ENCODE measurements around the gene SLC29A1. TPM values are rescaled to one million over a fixed set of nuclear protein-coding genes. Genes with fewer than 3 reads are reported as not detected.

SLC29A1 gene
- total RNA-seq, 1 experiment from 2014 or later, result 54.7 TPM

GRCh38 chr6:44271406-44271723 is 48.0 kb downstream of the SLC29A1 start:
- no peaks in the 10 kb centered on the region for H3K79me2 ChIP-seq (ENCODE audit: low read length)
- CTCF ChIA-PET, result no interaction called here
- no peak overlapping the region for H3K9ac ChIP-seq (ENCODE audit: low read length)
- no peaks in the 10 kb centered on the region for H3K4me1 ChIP-seq (ENCODE audit: insufficient read depth, low read length)
- ATAC-seq (no peak), DNase-seq (no peak)
- H3K36me3 ChIP-seq (ENCODE audit: low read depth, low read length), result no peaks in the 10 kb centered on the region
- peaks cover 33% of the 10 kb centered on the region for H3K27me3 ChIP-seq (ENCODE audit: low read length)
- no peaks in the 10 kb centered on the region for H3F3A ChIP-seq (ENCODE audit: low read length, unreplicated experiment)
- no peaks in the 10 kb centered on the region for H3K9me2 ChIP-seq (replicated peaks; ENCODE audit: low read length)
- no peaks in the 10 kb centered on the region for H4K20me1 ChIP-seq (ENCODE audit: low read length)
- no peak overlapping the region for H3K4me3 ChIP-seq (ENCODE audit: low read length)
- intact Hi-C loops (cut with micrococcal nuclease), result no loop called here
- no peak overlapping the region for H3K27ac ChIP-seq (ENCODE audit: low read length)
- no peaks in the 10 kb centered on the region for H3K9me3 ChIP-seq (ENCODE audit: low read length)
- BruUV-seq (replicated peaks), result no TSS peak
- H2AFZ ChIP-seq (ENCODE audit: low read length), result no peak overlapping the region
- POLR2A ChIA-PET (ENCODE audit: unreplicated experiment), result interaction anchor here (0.6 kb wide), 1 partner anchor 66 kb away, joined by 5 read pairs; no protein-coding TSS in a partner anchor
- TF ChIP-seq EZH2 (IDR thresholded peaks at IDR 0.05; ENCODE audit: low read length, unreplicated experiment) (no peak), EZH2phosphoT487 (IDR thresholded peaks at IDR 0.05; ENCODE audit: borderline replicate concordance, low read length) (no peak)
- TF ChIP-seq, protein P1, sequence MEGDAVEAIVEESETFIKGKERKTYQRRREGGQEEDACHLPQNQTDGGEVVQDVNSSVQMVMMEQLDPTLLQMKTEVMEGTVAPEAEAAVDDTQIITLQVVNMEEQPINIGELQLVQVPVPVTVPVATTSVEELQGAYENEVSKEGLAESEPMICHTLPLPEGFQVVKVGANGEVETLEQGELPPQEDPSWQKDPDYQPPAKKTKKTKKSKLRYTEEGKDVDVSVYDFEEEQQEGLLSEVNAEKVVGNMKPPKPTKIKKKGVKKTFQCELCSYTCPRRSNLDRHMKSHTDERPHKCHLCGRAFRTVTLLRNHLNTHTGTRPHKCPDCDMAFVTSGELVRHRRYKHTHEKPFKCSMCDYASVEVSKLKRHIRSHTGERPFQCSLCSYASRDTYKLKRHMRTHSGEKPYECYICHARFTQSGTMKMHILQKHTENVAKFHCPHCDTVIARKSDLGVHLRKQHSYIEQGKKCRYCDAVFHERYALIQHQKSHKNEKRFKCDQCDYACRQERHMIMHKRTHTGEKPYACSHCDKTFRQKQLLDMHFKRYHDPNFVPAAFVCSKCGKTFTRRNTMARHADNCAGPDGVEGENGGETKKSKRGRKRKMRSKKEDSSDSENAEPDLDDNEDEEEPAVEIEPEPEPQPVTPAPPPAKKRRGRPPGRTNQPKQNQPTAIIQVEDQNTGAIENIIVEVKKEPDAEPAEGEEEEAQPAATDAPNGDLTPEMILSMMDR (conservative IDR thresholded peaks at IDR 0.05; ENCODE audit: low read depth, low read length), result no peak
- H3K4me2 ChIP-seq (ENCODE audit: low read length), result no peak overlapping the region

GRCh38 chr6:44271914-44272313 is 48.5 kb downstream of the SLC29A1 start:
- no peak for DNase-seq
- no peak for ATAC-seq
- BruUV-seq (replicated peaks), result no TSS peak
- Histone ChIP-seq H3F3A (ENCODE audit: low read length, unreplicated experiment) (no peaks in the 10 kb centered on the region), H3K9ac (ENCODE audit: low read length) (no peak overlapping the region), H3K9me2 (replicated peaks; ENCODE audit: low read length) (no peaks in the 10 kb centered on the region), H3K36me3 (ENCODE audit: low read depth, low read length) (no peaks in the 10 kb centered on the region), H3K79me2 (ENCODE audit: low read length) (no peaks in the 10 kb centered on the region), H3K9me3 (ENCODE audit: low read length) (no peaks in the 10 kb centered on the region), H3K4me1 (ENCODE audit: insufficient read depth, low read length) (no peaks in the 10 kb centered on the region), H2AFZ (ENCODE audit: low read length) (no peak overlapping the region), H3K4me2 (ENCODE audit: low read length) (no peak overlapping the region), H3K27ac (ENCODE audit: low read length) (no peak overlapping the region), H4K20me1 (ENCODE audit: low read length) (no peaks in the 10 kb centered on the region), H3K27me3 (ENCODE audit: low read length) (peaks cover 33% of the 10 kb centered on the region), H3K4me3 (ENCODE audit: low read length) (no peak overlapping the region)
- POLR2A ChIA-PET (ENCODE audit: unreplicated experiment), result no interaction called here
- CTCF ChIA-PET, result no interaction called here
- no peak for TF ChIP-seq EZH2phosphoT487 (IDR thresholded peaks at IDR 0.05; ENCODE audit: borderline replicate concordance, low read length)
- no peak for TF ChIP-seq EZH2 (IDR thresholded peaks at IDR 0.05; ENCODE audit: low read length, unreplicated experiment)
- TF ChIP-seq, protein P1 (conservative IDR thresholded peaks at IDR 0.05; ENCODE audit: low read depth, low read length), result no peak
- intact Hi-C loops (cut with micrococcal nuclease), result no loop called here

DNA sequence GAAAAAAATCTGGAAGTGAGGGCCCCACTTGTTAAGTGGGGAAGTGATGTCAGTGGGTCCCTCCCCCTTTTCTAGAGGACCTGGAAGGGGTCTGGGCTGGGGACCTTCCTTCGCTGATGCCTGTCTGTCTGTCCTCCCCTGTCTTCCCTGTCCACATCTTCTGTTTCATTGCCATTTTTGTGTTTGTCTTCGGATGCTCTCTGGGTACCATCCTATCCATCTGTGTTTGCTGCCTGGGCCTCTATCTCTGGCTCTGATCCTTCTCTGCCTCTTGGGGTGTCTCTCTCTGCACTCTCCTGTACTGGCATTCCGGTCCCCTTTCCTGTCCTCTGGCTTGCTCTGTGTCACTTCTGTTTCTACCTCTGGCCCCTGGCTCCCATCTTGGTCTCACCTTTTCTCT is 49.1 kb downstream of the SLC29A1 start:
- Histone ChIP-seq H3K4me3 (ENCODE audit: low read length) (no peak overlapping the region), H3K27me3 (ENCODE audit: low read length) (peaks cover 33% of the 10 kb centered on the region), H3K4me2 (ENCODE audit: low read length) (no peak overlapping the region), H4K20me1 (ENCODE audit: low read length) (no peaks in the 10 kb centered on the region), H3F3A (ENCODE audit: low read length, unreplicated experiment) (no peaks in the 10 kb centered on the region), H3K79me2 (ENCODE audit: low read length) (no peaks in the 10 kb centered on the region), H3K9me2 (replicated peaks; ENCODE audit: low read length) (no peaks in the 10 kb centered on the region), H3K9ac (ENCODE audit: low read length) (no peak overlapping the region), H2AFZ (ENCODE audit: low read length) (no peak overlapping the region), H3K9me3 (ENCODE audit: low read length) (no peaks in the 10 kb centered on the region), H3K27ac (ENCODE audit: low read length) (no peak overlapping the region), H3K36me3 (ENCODE audit: low read depth, low read length) (no peaks in the 10 kb centered on the region), H3K4me1 (ENCODE audit: insufficient read depth, low read length) (no peaks in the 10 kb centered on the region)
- ChIA-PET CTCF (no interaction called here), POLR2A (ENCODE audit: unreplicated experiment) (no interaction called here)
- BruUV-seq (replicated peaks), result no TSS peak
- intact Hi-C loops (cut with micrococcal nuclease), result no loop called here
- TF ChIP-seq, protein P1 (conservative IDR thresholded peaks at IDR 0.05; ENCODE audit: low read depth, low read length), result no peak
- no peak for TF ChIP-seq EZH2phosphoT487 (IDR thresholded peaks at IDR 0.05; ENCODE audit: borderline replicate concordance, low read length)
- TF ChIP-seq EZH2 (IDR thresholded peaks at IDR 0.05; ENCODE audit: low read length, unreplicated experiment), result no peak
- ATAC-seq, result no peak
- no peak for DNase-seq
